ENCODE results near the gene KBTBD7. TPM values are rescaled to one million over a fixed set of nuclear protein-coding genes. Genes with fewer than 3 reads are reported as not detected.

The KBTBD7 gene, protein sequence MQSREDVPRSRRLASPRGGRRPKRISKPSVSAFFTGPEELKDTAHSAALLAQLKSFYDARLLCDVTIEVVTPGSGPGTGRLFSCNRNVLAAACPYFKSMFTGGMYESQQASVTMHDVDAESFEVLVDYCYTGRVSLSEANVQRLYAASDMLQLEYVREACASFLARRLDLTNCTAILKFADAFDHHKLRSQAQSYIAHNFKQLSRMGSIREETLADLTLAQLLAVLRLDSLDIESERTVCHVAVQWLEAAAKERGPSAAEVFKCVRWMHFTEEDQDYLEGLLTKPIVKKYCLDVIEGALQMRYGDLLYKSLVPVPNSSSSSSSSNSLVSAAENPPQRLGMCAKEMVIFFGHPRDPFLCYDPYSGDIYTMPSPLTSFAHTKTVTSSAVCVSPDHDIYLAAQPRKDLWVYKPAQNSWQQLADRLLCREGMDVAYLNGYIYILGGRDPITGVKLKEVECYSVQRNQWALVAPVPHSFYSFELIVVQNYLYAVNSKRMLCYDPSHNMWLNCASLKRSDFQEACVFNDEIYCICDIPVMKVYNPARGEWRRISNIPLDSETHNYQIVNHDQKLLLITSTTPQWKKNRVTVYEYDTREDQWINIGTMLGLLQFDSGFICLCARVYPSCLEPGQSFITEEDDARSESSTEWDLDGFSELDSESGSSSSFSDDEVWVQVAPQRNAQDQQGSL
- total RNA-seq, result 1 to 10 TPM; 4.7 to 5.8 TPM

DNA sequence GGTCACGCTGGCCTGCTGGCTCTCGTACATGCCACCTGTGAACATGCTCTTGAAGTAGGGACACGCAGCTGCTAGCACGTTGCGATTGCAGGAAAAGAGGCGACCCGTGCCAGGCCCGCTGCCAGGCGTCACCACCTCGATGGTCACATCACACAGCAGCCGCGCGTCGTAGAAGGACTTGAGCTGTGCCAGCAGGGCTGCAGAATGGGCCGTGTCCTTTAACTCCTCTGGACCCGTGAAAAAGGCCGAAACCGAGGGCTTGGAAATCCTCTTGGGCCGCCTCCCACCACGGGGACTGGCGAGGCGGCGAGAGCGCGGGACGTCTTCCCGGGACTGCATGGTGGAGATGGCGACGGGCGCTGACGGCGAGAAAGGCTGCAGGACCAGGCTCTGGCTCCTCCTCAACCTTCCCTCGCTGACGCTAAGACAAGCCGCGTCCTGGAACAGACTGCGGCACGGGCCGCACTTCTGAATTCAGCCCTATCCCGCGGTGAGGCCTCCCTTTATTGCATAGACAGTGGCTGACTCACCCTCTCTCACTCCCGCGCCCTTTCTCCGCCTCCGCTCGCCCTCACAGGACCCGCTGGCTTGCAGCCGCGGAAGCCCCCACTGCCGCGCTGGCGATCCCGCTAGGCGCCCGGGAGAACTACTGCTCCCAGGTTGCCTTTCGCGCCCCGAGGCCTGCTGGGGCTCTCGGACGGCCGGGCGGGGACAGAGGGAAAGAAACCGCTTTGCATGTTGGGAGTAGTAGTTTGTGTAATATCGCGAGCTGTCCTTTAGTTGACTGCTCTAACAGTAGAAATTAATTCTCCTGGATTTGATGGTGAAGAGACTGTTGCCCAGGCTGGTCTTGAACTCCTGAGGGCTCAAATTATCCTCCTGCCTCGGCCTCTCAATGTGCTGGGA lies at the start of gene KBTBD7:
Gene KBTBD7 (minus strand): TSS at position 651 of the 906 bp plus-strand sequence. CDS start 312 bp downstream, at position 339.
- no peaks in the 10 kb centered on the region for H3K9me3 Mint-ChIP-seq
- peak; percentile 96 for ATAC-seq (replicated peaks)
- H3K4me1 Mint-ChIP-seq, result peaks cover 36% of the 10 kb centered on the region
- H3K27ac Mint-ChIP-seq, result peak within 1 kb of the TSS; percentile 95
- no peaks in the 10 kb centered on the region for H3K27me3 Mint-ChIP-seq
- peaks cover 5% of the 10 kb centered on the region for H3K36me3 Mint-ChIP-seq (ENCODE audit: low read depth)
- peak within 1 kb of the TSS; percentile 91 for H3K4me3 Mint-ChIP-seq

DNA sequence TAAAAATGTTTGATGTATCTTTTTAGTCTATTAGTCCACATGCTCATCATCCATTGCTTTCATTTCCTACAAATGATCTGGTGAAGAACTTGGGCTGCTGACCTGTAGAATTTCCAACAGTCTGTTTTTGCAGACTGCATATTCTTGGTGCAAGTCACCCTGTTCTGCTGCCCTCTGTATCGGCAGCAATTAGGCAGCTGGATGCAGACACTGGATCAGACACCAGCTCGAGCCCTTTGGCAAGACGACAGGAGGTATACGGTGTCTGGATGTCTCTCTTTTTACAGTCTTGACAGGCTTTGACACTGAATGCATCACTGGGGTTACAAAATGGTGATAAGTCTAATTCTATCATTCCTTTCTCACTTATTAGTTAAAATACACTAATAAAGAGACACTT lies 47.3 kb upstream of the KBTBD7 start:
- Mint-ChIP-seq H3K27ac (no peak overlapping the region), H3K27me3 (no peaks in the 10 kb centered on the region), H3K4me3 (no peak overlapping the region), H3K36me3 (ENCODE audit: low read depth) (peaks cover 31% of the 10 kb centered on the region), H3K9me3 (no peaks in the 10 kb centered on the region), H3K4me1 (no peaks in the 10 kb centered on the region)
- ATAC-seq (replicated peaks), result no peak

DNA sequence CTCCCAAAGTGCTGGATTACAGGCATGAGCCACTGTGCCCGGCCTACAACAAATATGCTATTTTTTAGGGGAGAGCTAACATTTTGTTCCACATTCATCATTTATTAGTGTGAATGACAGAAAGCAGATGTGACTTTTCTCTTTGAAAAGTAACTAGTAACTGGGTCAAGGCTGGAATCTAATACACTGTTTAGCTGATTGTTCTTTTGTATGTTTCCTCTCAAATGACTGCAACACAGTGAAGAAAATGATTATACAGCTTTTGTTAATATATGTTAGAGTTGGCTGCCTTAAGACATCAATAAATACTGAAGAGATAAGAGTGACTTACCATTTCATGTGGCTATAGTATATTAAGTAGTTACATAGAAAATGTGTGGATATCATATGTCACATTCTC lies 42.0 kb upstream of the KBTBD7 start:
- no peak overlapping the region for H3K27ac Mint-ChIP-seq
- ATAC-seq (replicated peaks), result no peak
- H3K9me3 Mint-ChIP-seq, result no peaks in the 10 kb centered on the region
- H3K4me1 Mint-ChIP-seq, result no peaks in the 10 kb centered on the region
- H3K36me3 Mint-ChIP-seq (ENCODE audit: low read depth), result peaks cover 79% of the 10 kb centered on the region
- no peaks in the 10 kb centered on the region for H3K27me3 Mint-ChIP-seq
- H3K4me3 Mint-ChIP-seq, result no peak overlapping the region

DNA sequence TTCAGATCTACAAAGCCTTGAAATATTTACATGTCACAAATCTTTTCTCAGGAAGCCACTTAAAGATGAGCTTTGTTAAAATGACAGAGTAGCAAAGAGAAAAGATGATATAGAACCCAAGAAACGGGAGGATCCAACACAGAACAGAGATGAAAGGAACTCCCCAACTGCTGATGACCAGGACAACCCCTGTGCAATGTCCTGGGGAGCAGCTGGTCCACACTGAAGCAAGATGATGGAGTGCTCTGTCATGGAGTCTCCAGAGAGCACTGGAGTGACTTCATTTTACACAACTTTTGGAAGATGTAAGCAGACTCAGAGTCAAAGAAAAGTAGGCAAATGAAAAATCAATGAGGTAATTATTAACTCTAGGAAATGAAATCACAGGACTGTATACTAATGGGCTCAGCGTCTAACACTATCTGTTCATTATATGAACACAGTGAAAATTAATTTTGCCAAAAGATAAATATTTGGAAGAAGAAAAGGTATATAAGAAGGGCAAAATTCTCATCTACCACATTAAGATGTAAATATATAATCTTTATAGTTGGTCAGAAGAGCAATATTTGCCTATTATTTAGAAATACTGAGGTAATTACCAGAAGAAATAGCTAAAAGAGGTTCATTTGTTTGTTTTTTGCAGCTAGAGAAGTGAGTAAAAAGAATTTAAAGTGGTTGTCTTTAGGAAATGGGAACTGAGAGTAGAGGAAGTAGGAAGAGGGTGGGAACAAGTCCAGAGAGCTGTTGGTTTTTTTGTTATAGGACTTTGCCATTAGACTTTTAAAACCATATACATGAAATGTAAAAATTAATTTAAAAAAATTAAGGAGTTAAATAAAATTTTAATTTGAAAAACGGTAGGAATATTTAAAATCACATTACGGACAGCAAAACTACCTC lies 38.5 kb upstream of the KBTBD7 start:
- Mint-ChIP-seq H3K27ac (peak overlapping the region; percentile 30), H3K27me3 (no peaks in the 10 kb centered on the region), H3K9me3 (no peaks in the 10 kb centered on the region), H3K4me1 (no peaks in the 10 kb centered on the region), H3K36me3 (ENCODE audit: low read depth) (peaks cover 80% of the 10 kb centered on the region), H3K4me3 (no peak overlapping the region)
- ATAC-seq (replicated peaks), result no peak

DNA sequence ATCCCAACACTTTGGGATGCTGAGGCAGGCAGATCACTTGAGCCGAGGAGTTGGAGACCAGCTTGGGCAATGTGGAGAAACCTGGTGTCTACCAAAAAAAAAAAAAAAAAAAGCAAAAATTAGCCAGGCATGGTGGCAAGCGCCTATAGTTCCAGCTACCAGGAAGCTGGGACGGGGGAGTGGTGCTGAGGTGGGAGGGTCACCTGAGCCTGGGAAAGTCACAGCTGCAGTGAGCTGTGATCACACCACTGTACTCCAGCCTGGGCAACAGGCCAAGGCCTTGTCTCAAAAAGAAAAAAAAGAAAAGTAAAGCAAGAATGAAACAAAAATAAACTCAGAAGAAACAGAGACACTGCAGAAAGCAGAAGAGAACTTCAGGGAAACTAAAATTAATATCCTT lies 37.4 kb upstream of the KBTBD7 start:
- Mint-ChIP-seq H3K27ac (peak overlapping the region; percentile 28), H3K36me3 (ENCODE audit: low read depth) (peaks cover 84% of the 10 kb centered on the region), H3K27me3 (no peaks in the 10 kb centered on the region), H3K4me3 (no peak overlapping the region), H3K9me3 (no peaks in the 10 kb centered on the region), H3K4me1 (no peaks in the 10 kb centered on the region)
- no peak for ATAC-seq (replicated peaks)

DNA sequence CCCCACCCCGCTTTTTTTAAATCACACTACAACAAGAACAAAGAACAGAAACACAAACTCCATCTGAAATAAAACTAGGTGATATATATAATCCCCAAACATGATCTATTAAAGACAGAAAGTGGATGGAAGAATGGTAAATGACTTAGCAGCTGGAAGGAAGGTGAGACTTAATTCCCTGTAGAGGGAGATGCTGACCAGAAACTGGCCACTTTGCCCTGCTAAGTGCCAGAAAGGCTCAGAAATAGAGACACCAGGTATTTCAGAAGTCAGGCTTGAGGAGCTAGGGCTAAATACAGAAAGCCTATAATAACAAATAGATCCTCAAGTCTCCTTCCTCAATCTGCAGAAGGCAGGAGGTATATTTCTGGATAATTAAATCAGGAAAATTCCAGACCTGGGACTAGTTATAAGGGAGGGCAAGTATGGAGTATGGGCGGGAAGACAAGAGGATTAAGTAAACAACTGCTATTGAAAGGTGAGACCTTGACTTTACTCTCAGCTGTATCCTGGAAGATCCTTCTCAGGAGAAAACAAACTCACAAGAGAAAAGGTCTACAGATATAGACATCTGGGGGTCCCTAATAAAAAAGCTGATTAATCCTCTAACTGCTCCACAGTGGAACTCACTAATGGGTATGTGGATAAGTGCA lies 36.8 kb upstream of the KBTBD7 start:
- Mint-ChIP-seq H3K27me3 (no peaks in the 10 kb centered on the region), H3K36me3 (ENCODE audit: low read depth) (peaks cover 84% of the 10 kb centered on the region), H3K27ac (no peak overlapping the region), H3K9me3 (no peaks in the 10 kb centered on the region), H3K4me3 (no peak overlapping the region), H3K4me1 (no peaks in the 10 kb centered on the region)
- no peak for ATAC-seq (replicated peaks)

DNA sequence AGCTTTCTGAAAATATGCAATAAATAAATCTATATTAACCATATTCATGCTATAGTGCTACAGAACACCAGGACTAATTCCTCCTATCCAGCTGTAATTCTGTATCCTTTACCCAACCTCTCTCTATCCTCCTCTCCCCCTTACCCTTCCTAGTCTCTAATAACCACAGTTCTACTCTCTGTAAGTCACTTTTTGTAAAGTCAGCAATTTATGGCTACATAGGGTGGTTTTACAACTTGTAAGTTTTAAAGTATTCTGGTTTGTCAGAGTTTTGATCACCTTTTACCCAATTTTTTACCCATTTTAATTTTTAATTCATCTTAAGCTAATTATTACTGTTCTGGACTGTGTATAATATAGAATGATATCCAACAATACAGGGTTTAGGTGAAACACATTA lies 35.0 kb upstream of the KBTBD7 start:
- no peaks in the 10 kb centered on the region for H3K4me1 Mint-ChIP-seq
- H3K36me3 Mint-ChIP-seq (ENCODE audit: low read depth), result peaks cover 88% of the 10 kb centered on the region
- no peak overlapping the region for H3K27ac Mint-ChIP-seq
- no peaks in the 10 kb centered on the region for H3K27me3 Mint-ChIP-seq
- ATAC-seq (replicated peaks), result no peak
- no peak overlapping the region for H3K4me3 Mint-ChIP-seq
- no peaks in the 10 kb centered on the region for H3K9me3 Mint-ChIP-seq

DNA sequence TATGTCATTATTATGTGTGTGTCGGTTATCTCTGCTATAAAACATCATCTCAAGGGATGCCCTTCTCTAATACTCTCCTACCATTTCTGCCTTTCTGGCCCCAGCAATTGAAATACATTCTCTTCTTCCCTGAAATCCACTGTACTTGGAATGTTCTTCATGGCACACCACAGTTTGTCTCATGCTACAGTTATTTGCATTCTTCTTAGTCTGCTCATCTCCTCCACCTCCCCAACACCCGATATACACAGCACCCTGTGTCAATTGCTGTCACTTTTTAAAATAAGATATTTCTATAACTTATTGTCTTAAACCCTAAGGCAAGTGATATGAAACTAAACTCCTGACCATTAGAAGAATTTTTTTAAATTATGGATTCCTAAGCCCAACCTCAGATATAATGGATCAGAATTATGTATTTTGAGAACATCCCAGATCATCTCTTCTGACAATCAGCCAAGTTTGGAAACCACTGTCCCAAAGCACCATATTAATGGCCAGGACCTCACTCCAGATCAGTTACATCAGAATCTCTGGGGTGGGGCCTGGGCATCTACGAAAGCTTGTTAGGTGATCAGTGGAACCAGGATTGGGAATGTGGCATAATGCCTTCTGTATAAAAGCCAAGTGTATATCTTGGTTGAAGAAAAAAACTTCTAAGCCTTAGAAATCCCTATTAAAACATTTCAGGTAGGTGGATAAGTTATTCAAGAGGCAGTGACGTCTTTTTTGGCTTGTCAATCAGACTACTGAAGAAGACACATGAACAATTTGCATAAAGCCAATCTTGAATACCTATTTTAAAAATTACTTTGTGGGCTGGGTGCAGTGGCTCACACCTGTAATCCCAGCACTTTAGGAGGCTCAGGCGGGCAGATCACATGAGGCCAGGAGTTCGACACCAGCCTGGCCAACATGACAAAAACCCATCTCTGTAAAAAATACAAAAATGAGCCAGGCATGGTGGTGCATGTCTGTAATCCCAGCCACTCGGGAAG lies 30.0 kb upstream of the KBTBD7 start:
- peaks cover 87% of the 10 kb centered on the region for H3K36me3 Mint-ChIP-seq (ENCODE audit: low read depth)
- ATAC-seq (replicated peaks), result no peak

DNA sequence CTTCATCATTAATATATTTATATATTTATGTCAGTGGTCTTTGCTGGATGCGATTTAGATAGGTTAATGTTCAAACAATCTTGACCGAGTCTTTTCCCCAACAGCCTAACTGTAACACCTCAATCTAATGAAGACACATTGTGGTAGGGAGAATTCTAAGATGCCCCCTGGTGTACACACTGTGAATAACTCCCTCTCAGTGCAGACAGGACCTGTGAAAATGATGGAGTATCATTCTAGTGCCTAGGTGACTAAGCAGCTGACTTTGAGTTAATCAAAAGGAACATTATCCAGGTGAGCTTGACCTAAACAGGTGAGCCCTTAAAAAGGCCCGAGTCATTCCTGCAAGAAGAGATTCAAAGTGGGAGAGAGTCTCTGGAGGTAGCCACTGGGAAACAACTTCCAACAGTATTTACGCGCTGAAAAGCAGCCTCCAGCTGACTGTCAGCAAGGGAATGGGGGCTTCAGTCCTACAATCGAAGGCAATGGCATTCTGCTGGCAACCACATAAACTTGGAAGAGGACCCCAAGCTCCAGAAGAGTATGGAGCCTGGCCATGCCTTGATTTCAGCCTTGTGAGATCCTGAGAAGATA lies 28.0 kb upstream of the KBTBD7 start:
- no peaks in the 10 kb centered on the region for H3K9me3 Mint-ChIP-seq
- ATAC-seq (replicated peaks), result peak; percentile 83
- H3K36me3 Mint-ChIP-seq (ENCODE audit: low read depth), result peaks cover 85% of the 10 kb centered on the region
- no peaks in the 10 kb centered on the region for H3K27me3 Mint-ChIP-seq
- H3K4me3 Mint-ChIP-seq, result no peak overlapping the region
- H3K27ac Mint-ChIP-seq, result no peak overlapping the region
- H3K4me1 Mint-ChIP-seq, result no peaks in the 10 kb centered on the region

More for the DNA sequence above, 30.0 kb upstream of the KBTBD7 start:
- no peaks in the 10 kb centered on the region for H3K4me1 Mint-ChIP-seq
- no peaks in the 10 kb centered on the region for H3K9me3 Mint-ChIP-seq
- H3K4me3 Mint-ChIP-seq, result no peak overlapping the region
- H3K27ac Mint-ChIP-seq, result no peak overlapping the region
- H3K27me3 Mint-ChIP-seq, result no peaks in the 10 kb centered on the region

DNA sequence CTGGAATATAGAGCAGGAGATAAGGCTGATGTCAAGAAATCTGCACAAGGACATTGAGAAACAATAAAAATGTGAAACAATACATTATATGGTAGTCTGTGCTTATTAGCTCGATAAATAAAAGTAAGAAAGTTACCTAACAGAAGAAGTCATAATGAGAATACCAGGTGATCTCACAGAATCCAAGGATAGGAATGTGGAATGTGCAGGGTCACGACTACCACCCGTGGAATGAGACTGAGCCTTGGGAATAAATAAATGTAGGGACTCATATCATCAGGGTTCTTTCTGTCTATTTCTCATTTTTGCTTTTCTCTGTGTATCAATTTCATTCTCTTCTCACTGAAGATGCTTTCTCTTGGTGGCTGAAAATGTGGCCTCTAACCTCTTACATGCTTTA lies 26.0 kb upstream of the KBTBD7 start:
- Mint-ChIP-seq H3K36me3 (ENCODE audit: low read depth) (peaks cover 71% of the 10 kb centered on the region), H3K9me3 (no peaks in the 10 kb centered on the region), H3K27me3 (no peaks in the 10 kb centered on the region), H3K4me1 (no peaks in the 10 kb centered on the region), H3K27ac (no peak overlapping the region), H3K4me3 (no peak overlapping the region)
- ATAC-seq (replicated peaks), result no peak

DNA sequence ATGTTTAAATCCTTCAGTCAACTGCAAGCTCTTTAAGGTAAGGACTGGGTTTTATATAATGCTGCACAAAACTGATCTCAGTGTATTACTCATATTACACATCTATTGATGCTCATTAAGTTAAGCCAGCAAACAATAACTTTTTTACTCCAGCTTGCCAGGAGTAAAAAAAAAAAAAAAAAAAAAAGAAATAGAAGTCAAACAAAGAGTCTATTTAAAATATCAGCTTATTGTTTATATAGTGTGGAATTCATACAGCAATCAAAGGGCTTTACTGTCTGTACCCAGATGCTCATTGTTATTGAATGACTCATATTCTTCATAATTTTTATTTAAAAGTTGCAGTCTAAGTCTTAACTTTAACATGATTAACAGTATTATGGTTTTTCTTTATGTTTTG lies 21.8 kb upstream of the KBTBD7 start:
- Mint-ChIP-seq H3K36me3 (ENCODE audit: low read depth) (peaks cover 37% of the 10 kb centered on the region), H3K9me3 (peaks cover 8% of the 10 kb centered on the region), H3K27ac (no peak overlapping the region), H3K27me3 (no peaks in the 10 kb centered on the region), H3K4me3 (no peak overlapping the region), H3K4me1 (no peaks in the 10 kb centered on the region)
- no peak for ATAC-seq (replicated peaks)

DNA sequence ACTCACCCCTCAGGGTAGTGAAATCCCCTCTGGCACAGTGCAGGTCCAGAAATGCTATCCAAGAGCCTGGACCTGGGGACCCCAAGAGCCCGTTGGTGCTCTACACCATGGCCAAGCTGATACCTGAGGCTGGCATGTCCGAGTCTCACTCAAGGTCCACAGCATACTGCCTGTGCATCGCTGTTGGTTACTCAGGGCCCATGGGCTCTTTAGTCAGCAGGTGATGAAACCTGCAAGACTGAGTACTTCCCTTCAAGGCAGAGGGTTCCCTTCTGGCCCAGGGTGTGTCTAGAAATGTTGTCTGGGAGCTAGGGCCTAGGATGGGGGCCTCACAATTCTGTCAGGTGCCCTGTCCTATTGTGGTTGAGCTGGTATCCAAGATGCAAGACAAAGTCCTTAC lies 19.6 kb upstream of the KBTBD7 start:
- no peak for ATAC-seq (replicated peaks)
- Mint-ChIP-seq H3K4me3 (no peak overlapping the region), H3K36me3 (ENCODE audit: low read depth) (peaks cover 15% of the 10 kb centered on the region), H3K27me3 (no peaks in the 10 kb centered on the region), H3K27ac (no peak overlapping the region), H3K9me3 (peaks cover 10% of the 10 kb centered on the region), H3K4me1 (no peaks in the 10 kb centered on the region)
